ENCODE results near the gene CAMK1D.

GRCh38 chr10:12430406-12430982 is 81.1 kb downstream of the CAMK1D start:
- TF ChIP-seq EZH2 (IDR thresholded peaks at IDR 0.05; ENCODE audit: low read depth, unreplicated experiment) (no peak), POLR2AphosphoS5 (IDR thresholded peaks at IDR 0.05; ENCODE audit: low read depth) (no peak), EZH2phosphoT487 (IDR thresholded peaks at IDR 0.05; ENCODE audit: unreplicated experiment) (no peak), JUNB (IDR thresholded peaks at IDR 0.05; ENCODE audit: unreplicated experiment) (no peak), CREB1 (CRISPR knock-in tag; IDR thresholded peaks at IDR 0.05; ENCODE audit: low read depth) (no peak), ZNF331 (CRISPR knock-in tag; IDR thresholded peaks at IDR 0.05; ENCODE audit: low read depth) (no peak), ZNF114 (CRISPR knock-in tag; IDR thresholded peaks at IDR 0.05) (no peak), NANOG (IDR thresholded peaks at IDR 0.05; ENCODE audit: borderline replicate concordance) (no peak), STAT1 (IDR thresholded peaks at IDR 0.05; ENCODE audit: unreplicated experiment) (no peak)
- TF ChIP-seq, protein P1, sequence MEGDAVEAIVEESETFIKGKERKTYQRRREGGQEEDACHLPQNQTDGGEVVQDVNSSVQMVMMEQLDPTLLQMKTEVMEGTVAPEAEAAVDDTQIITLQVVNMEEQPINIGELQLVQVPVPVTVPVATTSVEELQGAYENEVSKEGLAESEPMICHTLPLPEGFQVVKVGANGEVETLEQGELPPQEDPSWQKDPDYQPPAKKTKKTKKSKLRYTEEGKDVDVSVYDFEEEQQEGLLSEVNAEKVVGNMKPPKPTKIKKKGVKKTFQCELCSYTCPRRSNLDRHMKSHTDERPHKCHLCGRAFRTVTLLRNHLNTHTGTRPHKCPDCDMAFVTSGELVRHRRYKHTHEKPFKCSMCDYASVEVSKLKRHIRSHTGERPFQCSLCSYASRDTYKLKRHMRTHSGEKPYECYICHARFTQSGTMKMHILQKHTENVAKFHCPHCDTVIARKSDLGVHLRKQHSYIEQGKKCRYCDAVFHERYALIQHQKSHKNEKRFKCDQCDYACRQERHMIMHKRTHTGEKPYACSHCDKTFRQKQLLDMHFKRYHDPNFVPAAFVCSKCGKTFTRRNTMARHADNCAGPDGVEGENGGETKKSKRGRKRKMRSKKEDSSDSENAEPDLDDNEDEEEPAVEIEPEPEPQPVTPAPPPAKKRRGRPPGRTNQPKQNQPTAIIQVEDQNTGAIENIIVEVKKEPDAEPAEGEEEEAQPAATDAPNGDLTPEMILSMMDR (conservative IDR thresholded peaks at IDR 0.05; ENCODE audit: low read depth in 2 of 2): no peak
- TF ChIP-seq, protein P2, sequence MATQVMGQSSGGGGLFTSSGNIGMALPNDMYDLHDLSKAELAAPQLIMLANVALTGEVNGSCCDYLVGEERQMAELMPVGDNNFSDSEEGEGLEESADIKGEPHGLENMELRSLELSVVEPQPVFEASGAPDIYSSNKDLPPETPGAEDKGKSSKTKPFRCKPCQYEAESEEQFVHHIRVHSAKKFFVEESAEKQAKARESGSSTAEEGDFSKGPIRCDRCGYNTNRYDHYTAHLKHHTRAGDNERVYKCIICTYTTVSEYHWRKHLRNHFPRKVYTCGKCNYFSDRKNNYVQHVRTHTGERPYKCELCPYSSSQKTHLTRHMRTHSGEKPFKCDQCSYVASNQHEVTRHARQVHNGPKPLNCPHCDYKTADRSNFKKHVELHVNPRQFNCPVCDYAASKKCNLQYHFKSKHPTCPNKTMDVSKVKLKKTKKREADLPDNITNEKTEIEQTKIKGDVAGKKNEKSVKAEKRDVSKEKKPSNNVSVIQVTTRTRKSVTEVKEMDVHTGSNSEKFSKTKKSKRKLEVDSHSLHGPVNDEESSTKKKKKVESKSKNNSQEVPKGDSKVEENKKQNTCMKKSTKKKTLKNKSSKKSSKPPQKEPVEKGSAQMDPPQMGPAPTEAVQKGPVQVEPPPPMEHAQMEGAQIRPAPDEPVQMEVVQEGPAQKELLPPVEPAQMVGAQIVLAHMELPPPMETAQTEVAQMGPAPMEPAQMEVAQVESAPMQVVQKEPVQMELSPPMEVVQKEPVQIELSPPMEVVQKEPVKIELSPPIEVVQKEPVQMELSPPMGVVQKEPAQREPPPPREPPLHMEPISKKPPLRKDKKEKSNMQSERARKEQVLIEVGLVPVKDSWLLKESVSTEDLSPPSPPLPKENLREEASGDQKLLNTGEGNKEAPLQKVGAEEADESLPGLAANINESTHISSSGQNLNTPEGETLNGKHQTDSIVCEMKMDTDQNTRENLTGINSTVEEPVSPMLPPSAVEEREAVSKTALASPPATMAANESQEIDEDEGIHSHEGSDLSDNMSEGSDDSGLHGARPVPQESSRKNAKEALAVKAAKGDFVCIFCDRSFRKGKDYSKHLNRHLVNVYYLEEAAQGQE (IDR thresholded peaks at IDR 0.05; ENCODE audit: unreplicated experiment): no peak
- TF ChIP-seq, protein P3, sequence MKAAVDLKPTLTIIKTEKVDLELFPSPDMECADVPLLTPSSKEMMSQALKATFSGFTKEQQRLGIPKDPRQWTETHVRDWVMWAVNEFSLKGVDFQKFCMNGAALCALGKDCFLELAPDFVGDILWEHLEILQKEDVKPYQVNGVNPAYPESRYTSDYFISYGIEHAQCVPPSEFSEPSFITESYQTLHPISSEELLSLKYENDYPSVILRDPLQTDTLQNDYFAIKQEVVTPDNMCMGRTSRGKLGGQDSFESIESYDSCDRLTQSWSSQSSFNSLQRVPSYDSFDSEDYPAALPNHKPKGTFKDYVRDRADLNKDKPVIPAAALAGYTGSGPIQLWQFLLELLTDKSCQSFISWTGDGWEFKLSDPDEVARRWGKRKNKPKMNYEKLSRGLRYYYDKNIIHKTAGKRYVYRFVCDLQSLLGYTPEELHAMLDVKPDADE (IDR thresholded peaks at IDR 0.05): no peak
- TF ChIP-seq, protein P4, sequence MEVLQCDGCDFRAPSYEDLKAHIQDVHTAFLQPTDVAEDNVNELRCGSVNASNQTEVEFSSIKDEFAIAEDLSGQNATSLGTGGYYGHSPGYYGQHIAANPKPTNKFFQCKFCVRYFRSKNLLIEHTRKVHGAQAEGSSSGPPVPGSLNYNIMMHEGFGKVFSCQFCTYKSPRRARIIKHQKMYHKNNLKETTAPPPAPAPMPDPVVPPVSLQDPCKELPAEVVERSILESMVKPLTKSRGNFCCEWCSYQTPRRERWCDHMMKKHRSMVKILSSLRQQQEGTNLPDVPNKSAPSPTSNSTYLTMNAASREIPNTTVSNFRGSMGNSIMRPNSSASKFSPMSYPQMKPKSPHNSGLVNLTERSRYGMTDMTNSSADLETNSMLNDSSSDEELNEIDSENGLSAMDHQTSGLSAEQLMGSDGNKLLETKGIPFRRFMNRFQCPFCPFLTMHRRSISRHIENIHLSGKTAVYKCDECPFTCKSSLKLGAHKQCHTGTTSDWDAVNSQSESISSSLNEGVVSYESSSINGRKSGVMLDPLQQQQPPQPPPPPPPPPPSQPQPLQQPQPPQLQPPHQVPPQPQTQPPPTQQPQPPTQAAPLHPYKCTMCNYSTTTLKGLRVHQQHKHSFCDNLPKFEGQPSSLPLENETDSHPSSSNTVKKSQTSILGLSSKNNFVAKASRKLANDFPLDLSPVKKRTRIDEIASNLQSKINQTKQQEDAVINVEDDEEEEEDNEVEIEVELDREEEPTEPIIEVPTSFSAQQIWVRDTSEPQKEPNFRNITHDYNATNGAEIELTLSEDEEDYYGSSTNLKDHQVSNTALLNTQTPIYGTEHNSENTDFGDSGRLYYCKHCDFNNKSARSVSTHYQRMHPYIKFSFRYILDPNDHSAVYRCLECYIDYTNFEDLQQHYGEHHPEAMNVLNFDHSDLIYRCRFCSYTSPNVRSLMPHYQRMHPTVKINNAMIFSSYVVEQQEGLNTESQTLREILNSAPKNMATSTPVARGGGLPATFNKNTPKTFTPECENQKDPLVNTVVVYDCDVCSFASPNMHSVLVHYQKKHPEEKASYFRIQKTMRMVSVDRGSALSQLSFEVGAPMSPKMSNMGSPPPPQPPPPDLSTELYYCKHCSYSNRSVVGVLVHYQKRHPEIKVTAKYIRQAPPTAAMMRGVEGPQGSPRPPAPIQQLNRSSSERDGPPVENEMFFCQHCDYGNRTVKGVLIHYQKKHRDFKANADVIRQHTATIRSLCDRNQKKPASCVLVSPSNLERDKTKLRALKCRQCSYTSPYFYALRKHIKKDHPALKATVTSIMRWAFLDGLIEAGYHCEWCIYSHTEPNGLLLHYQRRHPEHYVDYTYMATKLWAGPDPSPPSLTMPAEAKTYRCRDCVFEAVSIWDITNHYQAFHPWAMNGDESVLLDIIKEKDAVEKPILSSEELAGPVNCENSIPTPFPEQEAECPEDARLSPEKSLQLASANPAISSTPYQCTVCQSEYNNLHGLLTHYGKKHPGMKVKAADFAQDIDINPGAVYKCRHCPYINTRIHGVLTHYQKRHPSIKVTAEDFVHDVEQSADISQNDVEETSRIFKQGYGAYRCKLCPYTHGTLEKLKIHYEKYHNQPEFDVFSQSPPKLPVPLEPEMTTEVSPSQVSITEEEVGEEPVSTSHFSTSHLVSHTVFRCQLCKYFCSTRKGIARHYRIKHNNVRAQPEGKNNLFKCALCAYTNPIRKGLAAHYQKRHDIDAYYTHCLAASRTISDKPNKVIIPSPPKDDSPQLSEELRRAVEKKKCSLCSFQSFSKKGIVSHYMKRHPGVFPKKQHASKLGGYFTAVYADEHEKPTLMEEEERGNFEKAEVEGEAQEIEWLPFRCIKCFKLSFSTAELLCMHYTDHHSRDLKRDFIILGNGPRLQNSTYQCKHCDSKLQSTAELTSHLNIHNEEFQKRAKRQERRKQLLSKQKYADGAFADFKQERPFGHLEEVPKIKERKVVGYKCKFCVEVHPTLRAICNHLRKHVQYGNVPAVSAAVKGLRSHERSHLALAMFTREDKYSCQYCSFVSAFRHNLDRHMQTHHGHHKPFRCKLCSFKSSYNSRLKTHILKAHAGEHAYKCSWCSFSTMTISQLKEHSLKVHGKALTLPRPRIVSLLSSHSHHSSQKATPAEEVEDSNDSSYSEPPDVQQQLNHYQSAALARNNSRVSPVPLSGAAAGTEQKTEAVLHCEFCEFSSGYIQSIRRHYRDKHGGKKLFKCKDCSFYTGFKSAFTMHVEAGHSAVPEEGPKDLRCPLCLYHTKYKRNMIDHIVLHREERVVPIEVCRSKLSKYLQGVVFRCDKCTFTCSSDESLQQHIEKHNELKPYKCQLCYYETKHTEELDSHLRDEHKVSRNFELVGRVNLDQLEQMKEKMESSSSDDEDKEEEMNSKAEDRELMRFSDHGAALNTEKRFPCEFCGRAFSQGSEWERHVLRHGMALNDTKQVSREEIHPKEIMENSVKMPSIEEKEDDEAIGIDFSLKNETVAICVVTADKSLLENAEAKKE (CRISPR knock-in tag; IDR thresholded peaks at IDR 0.05): no peak
